Motor neuron (in vitro differentiated cells): ENCODE measurements around the gene TRANK1. TPM values are rescaled to one million over a fixed set of nuclear protein-coding genes. Genes with fewer than 3 reads are reported as not detected.
"Not testable (repeated sequence)": the region's sequence is repeated elsewhere in the genome, so short reads cannot be mapped to it uniquely, and the experiment has no call there.

Source experiments
- ATAC-seq, 8 experiments: fragments of 200-7000 bp; cut with Tn5 transposase; replicated peaks in 6 of 8; 2 replicates each; pipeline ENCODE4 v1.8.0; 2021; ENCODE audit warnings: mild to moderate bottlenecking in 8 of 8, moderate library complexity in 8 of 8
- H3K27ac ChIP-seq, 2 donors: fragments of 250-450 bp; sonication (Bioruptor Pico); 2 replicates each; pipeline ENCODE4 v1.9.0; 2021; ENCODE audit warnings: antibody characterized with exemption in 2 of 2, mild to moderate bottlenecking in 2 of 2, moderate library complexity in 1 of 2
- H3K4me1 ChIP-seq, 2 donors: fragments of 250-450 bp; sonication (Bioruptor Pico); replicated peaks in 1 of 2; 2 replicates each; pipeline ENCODE4 v1.6.1; 2021; ENCODE audit warnings: antibody characterized with exemption in 2 of 2, mild to moderate bottlenecking in 2 of 2, moderate library complexity in 1 of 2
- H3K4me3 ChIP-seq, 5 donors: fragments of 250-450 bp; sonication (Bioruptor Pico); 2 replicates each; pipeline ENCODE4 v1.9.0; 2021; ENCODE audit warnings: antibody characterized with exemption in 5 of 5, mild to moderate bottlenecking in 5 of 5, moderate library complexity in 4 of 5
- WGBS, 10 experiments: fragments of 450-650 bp; shearing (Covaris generic); methylation state at CpG; one replicate each; pipeline ENCODE4 v1.0.0; 2022; 5-methylcytosine and 5-hydroxymethylcytosine counted together
- in situ Hi-C, 9 experiments: fragments of 400-800 bp; cut with MboI; loops; one replicate each; pipeline ENCODE4 v1.15.0; 2021; ENCODE audit warnings: low sequenced_read_pairs in 9 of 9, low pct_unique_long_range_greater_than_20kb in 2 of 9; ENCODE audit not compliant: unreplicated experiment in 9 of 9
- total RNA-seq, 8 experiments: library from RNA; unstranded; fragments of 300-600 nt; gene quantifications; 2 replicates each; pipeline versions ENCODE4 v1.2.3 to v1.2.4, GENCODE V29; 2022

The TRANK1 gene
- total RNA-seq, 8 experiments from 2014 or later: 0.37 to 22.8 (median 2.0) TPM

GRCh38 chr3:36947814-36948213 lies 3.0 kb upstream of the TRANK1 start:
- 40 to 100% (median 80%) methylated on average over 1 to 5 of the region's 5 CpGs; no CpG with 5 or more reads in 2 of the 10 experiments for WGBS, 10 experiments
- H3K4me1 ChIP-seq, in situ Hi-C loops, H3K27ac ChIP-seq, H3K4me3 ChIP-seq, ATAC-seq: not testable (repeated sequence)

GRCh38 chr3:36945333-36945980 lies 603 bp upstream of the TRANK1 start:
- Histone ChIP-seq H3K4me3 (no peak overlapping the region), H3K4me1 (peaks cover 4 to 5% of the 10 kb centered on the region in 2 donors), H3K27ac (no peak overlapping the region)
- in situ Hi-C loops: no loop called here
- WGBS, 10 experiments: 20 to 100% (median 84%) methylated on average over 1 to 13 of the region's 28 CpGs; no CpG with 5 or more reads in 4 of the 10 experiments
- ATAC-seq: no peak

- H3K27ac ChIP-seq: no peak overlapping the region
- H3K4me1 ChIP-seq: peaks cover 4 to 5% of the 10 kb centered on the region in 2 donors
- H3K4me3 ChIP-seq: peak overlapping the region in 3 of 5 donors; percentile 12 to 20 (median 16)
- ATAC-seq: peak in 7 of 8 experiments; percentile 61 to 85 (median 82)
- 0 to 75% (median 18%) methylated on average over 1 to 17 of the region's 56 CpGs; no CpG with 5 or more reads in 2 of the 10 experiments for WGBS, 10 experiments
- in situ Hi-C loops: no loop called here
Observed at GRCh38 chr3:36944012-36944640, 728 bp downstream of the TRANK1 start.

- H3K27ac ChIP-seq: no peak overlapping the region
- H3K4me1 ChIP-seq: peaks cover 4 to 5% of the 10 kb centered on the region in 2 donors
- H3K4me3 ChIP-seq: no peak overlapping the region
- in situ Hi-C loops: no loop called here
- ATAC-seq: peak in 3 of 8 experiments; percentile 3 to 5 (median 4)
- WGBS, 10 experiments: 9 to 80% (median 50%) methylated on average over 1 to 9 of the region's 10 CpGs; no CpG with 5 or more reads in 4 of the 10 experiments
Observed at GRCh38 chr3:36943601-36944000, 1.3 kb downstream of the TRANK1 start.

GRCh38 chr3:36942638-36943248 lies 2.1 kb downstream of the TRANK1 start:
- 80 to 100% (median 95%) methylated on average over 1 to 19 of the region's 21 CpGs; no CpG with 5 or more reads in 3 of the 10 experiments for WGBS, 10 experiments
- in situ Hi-C loops: no loop called here
- Histone ChIP-seq H3K4me1 (peaks cover 4 to 5% of the 10 kb centered on the region in 2 donors), H3K4me3 (no peak overlapping the region), H3K27ac (no peak overlapping the region)
- ATAC-seq: no peak

- in situ Hi-C loops: no loop called here
- Histone ChIP-seq H3K4me1 (peaks cover 4 to 5% of the 10 kb centered on the region in 2 donors), H3K4me3 (no peak overlapping the region), H3K27ac (no peak overlapping the region)
- 0 to 83% (median 51%) methylated on average over 1 to 3 of the region's 3 CpGs; no CpG with 5 or more reads in 2 of the 10 experiments for WGBS, 10 experiments
- no peak for ATAC-seq
Observed at GRCh38 chr3:36941658-36942057, 3.2 kb downstream of the TRANK1 start.

- no peak overlapping the region for H3K27ac ChIP-seq
- WGBS, 10 experiments: 83 to 100% (median 88%) methylated on average over 1 to 2 of the region's 2 CpGs; no CpG with 5 or more reads in 2 of the 10 experiments
- ATAC-seq: no peak
- no peak overlapping the region for H3K4me3 ChIP-seq
- in situ Hi-C loops: no loop called here
- peaks cover 4 to 5% of the 10 kb centered on the region in 2 donors for H3K4me1 ChIP-seq
Observed at GRCh38 chr3:36941162-36941561, 3.7 kb downstream of the TRANK1 start.

GRCh38 chr3:36937492-36937891 lies 7.4 kb downstream of the TRANK1 start:
- Histone ChIP-seq H3K27ac (no peak overlapping the region), H3K4me1 (peaks cover 5 to 9% of the 10 kb centered on the region in 2 donors), H3K4me3 (no peak overlapping the region)
- ATAC-seq: no peak
- in situ Hi-C loops: no loop called here
- 0 to 80% (median 22%) methylated on average over 1 of the region's 1 CpG; no CpG with 5 or more reads in 7 of the 10 experiments for WGBS, 10 experiments

- Histone ChIP-seq H3K4me3 (no peak overlapping the region), H3K4me1 (peaks cover 0 to 10% of the 10 kb centered on the region in 2 donors), H3K27ac (no peak overlapping the region)
- ATAC-seq: no peak
- in situ Hi-C loops: no loop called here
Observed at GRCh38 chr3:36933540-36934296, 11.1 kb downstream of the TRANK1 start.

GRCh38 chr3:36931424-36931823 lies 13.4 kb downstream of the TRANK1 start:
- in situ Hi-C loops, H3K27ac ChIP-seq, ATAC-seq, H3K4me3 ChIP-seq: not testable (repeated sequence)
- H3K4me1 ChIP-seq: peaks cover 0 to 10% of the 10 kb centered on the region in 2 donors
- 100% methylated on average over 1 of the region's 1 CpG; no CpG with 5 or more reads in 7 of the 10 experiments for WGBS, 10 experiments

- WGBS, 10 experiments: 40 to 100% (median 89%) methylated on average over 1 of the region's 1 CpG; no CpG with 5 or more reads in 3 of the 10 experiments
- in situ Hi-C loops: no loop called here
- ATAC-seq: no peak
- no peak overlapping the region for H3K27ac ChIP-seq
- H3K4me1 ChIP-seq: peaks cover 0 to 8% of the 10 kb centered on the region in 2 donors
- H3K4me3 ChIP-seq: no peak overlapping the region
Observed at GRCh38 chr3:36928220-36928619, 16.6 kb downstream of the TRANK1 start.

- in situ Hi-C loops: no loop called here
- Histone ChIP-seq H3K4me1 (no peaks in the 10 kb centered on the region), H3K27ac (no peak overlapping the region), H3K4me3 (no peak overlapping the region)
- WGBS, 10 experiments: 50 to 92% (median 69%) methylated on average over 1 to 5 of the region's 6 CpGs; no CpG with 5 or more reads in 2 of the 10 experiments
- ATAC-seq: no peak
Observed at GRCh38 chr3:36926292-36926897, 18.5 kb downstream of the TRANK1 start.
